ENCODE results near the gene BAG5. TPM values are rescaled to one million over a fixed set of nuclear protein-coding genes. Genes with fewer than 3 reads are reported as not detected.

Gene BAG5
- total and polyA plus RNA-seq, 4 experiments from 2014 or later = 33.1 to 39.5 (median 37.0) TPM

GRCh38 chr14:103532216-103533136 lies 30.0 kb downstream of the BAG5 start:
- intact Hi-C loops (cut with micrococcal nuclease) = no loop called here
- H3K9me3 Mint-ChIP-seq = no peaks in the 10 kb centered on the region
- peaks cover 0 to 2% of the 10 kb centered on the region in 2 donors for H3K36me3 Mint-ChIP-seq
- peaks cover 15 to 40% (median 24%) of the 10 kb centered on the region in 4 donors for H3K4me1 Mint-ChIP-seq
- H3K27ac ChIP-seq (ENCODE audit: low read depth, low read length) = no peak overlapping the region
- H3K4me3 Mint-ChIP-seq = no peak overlapping the region
- no peak for DNase-seq
- peaks cover 30% of the 10 kb centered on the region for H3K4me1 ChIP-seq (ENCODE audit: insufficient read depth, low read length)
- H3K9me3 ChIP-seq (ENCODE audit: control insufficient read depth in 1 of 2, low read length in 2 of 2) = no peaks in the 10 kb centered on the region
- CTCF ChIA-PET (ENCODE audit: partially characterized antibody) = interaction anchor here (1.6 kb wide), 1 partner anchor 14 kb away, joined by 6 read pairs; no protein-coding TSS in a partner anchor
- H3K27me3 ChIP-seq (ENCODE audit: insufficient read depth, low read length) = no peaks in the 10 kb centered on the region
- POLR2A ChIA-PET (ENCODE audit: partially characterized antibody) = interaction anchor here (0.8 to 5.9 kb wide), 2 partner anchors 11 to 30 kb away, joined by 3 to 31 read pairs; partner anchors contain the start of genes BAG5 and COA8
- no peak overlapping the region for H3K4me3 ChIP-seq (ENCODE audit: low read length in 2 of 2)
- peak overlapping the region in 3 of 7 donors; percentile 47 to 57 (median 53) for H3K27ac Mint-ChIP-seq
- H3K36me3 ChIP-seq (ENCODE audit: insufficient read depth, low read length) = no peaks in the 10 kb centered on the region
- H3K27me3 Mint-ChIP-seq = no peaks in the 10 kb centered on the region

GRCh38 chr14:103531421-103532215 lies 30.8 kb downstream of the BAG5 start:
- ChIA-PET POLR2A (ENCODE audit: partially characterized antibody) (interaction anchor here (0.8 to 5.9 kb wide), 3 partner anchors 10 to 31 kb away, joined by 3 to 31 read pairs (median 17); partner anchors contain the start of genes BAG5, CKB and COA8), CTCF (ENCODE audit: partially characterized antibody) (interaction anchor here (0.7 to 2.0 kb wide), 3 partner anchors 11 to 15 kb away, joined by 3 to 8 read pairs (median 8); no protein-coding TSS in a partner anchor)
- Mint-ChIP-seq H3K36me3 (peaks cover 0 to 2% of the 10 kb centered on the region in 2 donors), H3K27ac (peak overlapping the region in 5 of 7 donors; percentile 46 to 62 (median 53)), H3K4me3 (peak overlapping the region in 4 of 8 donors; percentile 17 to 92 (median 34)), H3K4me1 (peaks cover 15 to 47% (median 25%) of the 10 kb centered on the region in 4 donors), H3K27me3 (no peaks in the 10 kb centered on the region), H3K9me3 (no peaks in the 10 kb centered on the region)
- Histone ChIP-seq H3K4me3 (ENCODE audit: low read length in 2 of 2) (no peak overlapping the region), H3K36me3 (ENCODE audit: insufficient read depth, low read length) (no peaks in the 10 kb centered on the region), H3K27me3 (ENCODE audit: insufficient read depth, low read length) (no peaks in the 10 kb centered on the region), H3K27ac (ENCODE audit: low read depth, low read length) (no peak overlapping the region), H3K9me3 (ENCODE audit: control insufficient read depth in 1 of 2, low read length in 2 of 2) (no peaks in the 10 kb centered on the region), H3K4me1 (ENCODE audit: insufficient read depth, low read length) (peaks cover 30% of the 10 kb centered on the region)
- no peak for DNase-seq
- intact Hi-C loops (cut with micrococcal nuclease) = no loop called here

GRCh38 chr14:103530831-103531230 lies 31.6 kb downstream of the BAG5 start:
- peaks cover 30% of the 10 kb centered on the region for H3K4me1 ChIP-seq (ENCODE audit: insufficient read depth, low read length)
- intact Hi-C loops (cut with micrococcal nuclease) = no loop called here
- no peaks in the 10 kb centered on the region for H3K9me3 ChIP-seq (ENCODE audit: control insufficient read depth in 1 of 2, low read length in 2 of 2)
- no peak for DNase-seq
- ChIA-PET POLR2A (ENCODE audit: partially characterized antibody) (interaction anchor here (0.9 to 5.9 kb wide), 3 partner anchors 9 to 209 kb away, joined by 3 to 31 read pairs (median 17); partner anchors contain the start of genes BAG5, CKB and COA8), CTCF (ENCODE audit: partially characterized antibody) (interaction anchor here (0.7 to 2.0 kb wide), 3 partner anchors 10 to 15 kb away, joined by 3 to 8 read pairs (median 8); no protein-coding TSS in a partner anchor)
- Mint-ChIP-seq H3K9me3 (no peaks in the 10 kb centered on the region), H3K4me3 (peak overlapping the region in 6 of 8 donors; percentile 75 to 96 (median 92)), H3K27ac (peak overlapping the region in 2 of 7 donors; percentile 47 to 95), H3K4me1 (peaks cover 15 to 47% (median 25%) of the 10 kb centered on the region in 4 donors), H3K36me3 (peaks cover 0 to 2% of the 10 kb centered on the region in 2 donors), H3K27me3 (no peaks in the 10 kb centered on the region)
- no peaks in the 10 kb centered on the region for H3K36me3 ChIP-seq (ENCODE audit: insufficient read depth, low read length)
- no peaks in the 10 kb centered on the region for H3K27me3 ChIP-seq (ENCODE audit: insufficient read depth, low read length)
- no peak overlapping the region for H3K4me3 ChIP-seq (ENCODE audit: low read length in 2 of 2)
- H3K27ac ChIP-seq (ENCODE audit: low read depth, low read length) = no peak overlapping the region

DNA sequence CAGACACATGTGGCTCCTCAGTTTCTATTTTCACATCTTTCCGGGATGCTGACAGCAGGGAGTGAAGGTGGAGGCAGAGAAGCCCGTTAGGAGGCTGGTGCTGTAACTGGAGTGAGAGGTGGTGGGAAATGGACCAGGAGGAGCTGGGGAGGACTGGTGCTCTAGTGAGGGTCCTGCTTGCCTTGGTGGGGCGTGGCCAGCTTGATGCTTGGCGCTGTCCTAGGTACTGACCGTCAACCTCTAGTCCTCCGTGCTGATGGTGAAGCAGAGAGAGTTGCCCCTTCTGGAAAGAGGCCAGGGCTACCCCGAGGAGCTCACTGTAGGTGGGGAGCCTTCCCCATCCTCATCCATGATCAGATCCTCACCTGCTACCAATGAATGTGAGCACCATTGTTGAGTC lies 32.1 kb downstream of the BAG5 start:
- POLR2A ChIA-PET (ENCODE audit: partially characterized antibody) = interaction anchor here (0.9 to 5.9 kb wide), 6 partner anchors 8 to 210 kb away, joined by 3 to 31 read pairs (median 6); partner anchors contain the start of genes BAG5, CKB and COA8
- peak overlapping the region; percentile 72 to 96 (median 92) for H3K4me3 Mint-ChIP-seq
- Histone ChIP-seq H3K27me3 (ENCODE audit: insufficient read depth, low read length) (no peaks in the 10 kb centered on the region), H3K9me3 (ENCODE audit: control insufficient read depth in 1 of 2, low read length in 2 of 2) (no peaks in the 10 kb centered on the region), H3K4me3 (ENCODE audit: low read length in 2 of 2) (no peak overlapping the region), H3K36me3 (ENCODE audit: insufficient read depth, low read length) (no peaks in the 10 kb centered on the region), H3K27ac (ENCODE audit: low read depth, low read length) (no peak overlapping the region), H3K4me1 (ENCODE audit: insufficient read depth, low read length) (peaks cover 30% of the 10 kb centered on the region)
- no peak for DNase-seq
- CTCF ChIA-PET (ENCODE audit: partially characterized antibody) = interaction anchor here (1.8 to 2.4 kb wide), 3 partner anchors 9 to 14 kb away, joined by 3 to 12 read pairs (median 8); no protein-coding TSS in a partner anchor
- no peaks in the 10 kb centered on the region for H3K9me3 Mint-ChIP-seq
- H3K27me3 Mint-ChIP-seq = no peaks in the 10 kb centered on the region
- intact Hi-C loops (cut with micrococcal nuclease) = no loop called here
- peaks cover 15 to 47% (median 25%) of the 10 kb centered on the region in 4 donors for H3K4me1 Mint-ChIP-seq
- H3K36me3 Mint-ChIP-seq = peaks cover 0 to 2% of the 10 kb centered on the region in 2 donors
- peak overlapping the region in 5 of 7 donors; percentile 2 to 95 (median 46) for H3K27ac Mint-ChIP-seq

DNA sequence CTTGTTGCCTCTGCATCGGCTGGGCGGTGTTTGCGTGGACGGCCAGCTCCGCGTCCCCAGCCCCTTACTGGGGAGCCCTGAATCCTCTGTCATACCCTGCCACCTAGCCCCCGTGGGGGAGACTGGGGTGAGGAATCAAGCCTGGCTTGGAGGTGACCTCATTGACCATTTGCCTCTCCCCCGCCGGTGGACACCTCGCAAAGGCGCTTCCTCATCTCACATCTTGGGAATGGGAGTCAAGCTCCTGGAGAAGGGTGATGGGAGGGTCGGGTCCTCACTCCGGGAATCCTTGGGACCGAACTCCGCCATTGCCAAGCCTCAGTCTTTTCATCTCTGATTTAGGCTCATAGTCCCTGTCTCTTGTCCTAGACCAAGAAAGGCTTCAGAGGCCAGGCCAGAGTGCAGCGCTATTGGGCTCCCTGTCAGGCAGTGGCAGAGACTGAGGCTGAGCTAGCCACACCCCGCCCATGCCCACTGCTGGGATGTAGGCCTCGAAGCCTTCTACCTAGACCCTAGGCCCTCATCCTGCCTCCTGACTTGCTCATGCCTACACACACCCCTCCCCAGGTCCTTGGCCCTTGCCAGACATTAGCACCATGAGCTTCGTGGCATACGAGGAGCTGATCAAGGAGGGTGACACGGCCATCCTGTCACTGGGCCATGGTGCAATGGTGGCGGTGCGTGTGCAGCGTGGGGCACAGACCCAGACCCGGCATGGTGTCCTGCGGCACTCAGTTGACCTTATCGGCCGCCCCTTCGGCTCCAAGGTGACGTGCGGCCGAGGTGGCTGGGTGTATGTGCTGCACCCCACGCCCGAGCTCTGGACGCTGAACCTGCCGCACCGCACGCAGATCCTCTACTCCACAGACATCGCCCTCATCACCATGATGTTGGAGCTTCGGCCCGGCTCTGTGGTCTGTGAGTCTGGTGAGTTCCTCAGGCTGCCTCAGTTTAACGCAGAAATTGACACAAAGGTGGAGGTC lies 32.8 kb downstream of the BAG5 start:
- H3K9me3 Mint-ChIP-seq = no peaks in the 10 kb centered on the region
- H3K27ac Mint-ChIP-seq = peak overlapping the region; percentile 92 to 97 (median 95)
- no peaks in the 10 kb centered on the region for H3K27me3 ChIP-seq (ENCODE audit: insufficient read depth, low read length)
- ChIA-PET POLR2A (ENCODE audit: partially characterized antibody) (interaction anchor here (0.9 to 5.9 kb wide), 9 partner anchors 8 to 210 kb away, joined by 3 to 31 read pairs (median 5); partner anchors contain the start of genes BAG5, CKB and COA8), CTCF (ENCODE audit: partially characterized antibody) (interaction anchor here (1.4 to 2.4 kb wide), 4 partner anchors 9 to 99 kb away, joined by 3 to 12 read pairs (median 6); partner anchors contain the start of gene KLC1)
- H3K4me3 ChIP-seq (ENCODE audit: low read length in 2 of 2) = peak overlapping the region; percentile 56 to 93
- H3K27ac ChIP-seq (ENCODE audit: low read depth, low read length) = peak overlapping the region; percentile 76
- peaks cover 17 to 47% (median 26%) of the 10 kb centered on the region in 4 donors for H3K4me1 Mint-ChIP-seq
- no peaks in the 10 kb centered on the region for H3K27me3 Mint-ChIP-seq
- no peak for DNase-seq
- intact Hi-C loops (cut with micrococcal nuclease) = loop anchor here (1.0 to 2.0 kb wide), 2 partner anchors 8 to 33 kb away; partner anchors contain the start of genes BAG5 and COA8
- peaks cover 30% of the 10 kb centered on the region for H3K4me1 ChIP-seq (ENCODE audit: insufficient read depth, low read length)
- peaks cover 0 to 2% of the 10 kb centered on the region in 2 donors for H3K36me3 Mint-ChIP-seq
- H3K4me3 Mint-ChIP-seq = peak overlapping the region; percentile 91 to 96 (median 93)
- no peaks in the 10 kb centered on the region for H3K9me3 ChIP-seq (ENCODE audit: control insufficient read depth in 1 of 2, low read length in 2 of 2)
- H3K36me3 ChIP-seq (ENCODE audit: insufficient read depth, low read length) = no peaks in the 10 kb centered on the region

All from CD4-positive, alpha-beta memory T cell (primary cell).